SU-DHL-6 (cell line): Measurements from ENCODE around the gene KIF3B.

Experiments
- EZH2phosphoT487 ChIP-seq: fragments of 200-600 bp; sonication (generic), shearing (Covaris generic); conservative IDR thresholded peaks from 2 replicates; pipeline ENCODE4 v1.6.1; 2018; ENCODE audit warnings: mild to moderate bottlenecking, antibody characterized with exemption, low read length, moderate library complexity, mixed read lengths
- TF ChIP-seq, protein P1 (sequence below): fragments of 200-600 bp; sonication (generic); IDR thresholded peaks from one replicate; pipeline ENCODE4 v1.5.1; 2017; ENCODE audit warnings: antibody characterized with exemption, mild to moderate bottlenecking, low read length, moderate library complexity; ENCODE audit not compliant: insufficient read depth, poor library complexity, severe bottlenecking

DNA sequence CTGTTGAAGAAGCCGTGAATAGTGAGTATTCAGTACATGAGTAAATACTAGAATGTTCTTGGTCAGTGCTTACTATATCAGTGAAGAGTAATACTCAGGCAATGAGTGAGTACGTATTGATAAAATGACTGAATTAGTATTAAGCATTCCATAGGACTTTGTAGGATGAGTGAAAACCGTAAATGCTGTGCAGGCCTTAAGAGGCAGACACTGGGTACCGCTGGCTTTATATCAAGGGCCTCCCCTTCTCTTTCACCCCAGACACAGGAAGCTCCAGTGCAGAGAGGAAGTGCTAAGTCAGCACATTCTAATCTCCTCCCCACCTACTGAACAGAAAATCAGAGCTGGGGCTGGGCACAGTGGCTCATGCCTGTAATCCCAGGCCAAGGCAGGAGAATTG is 45.6 kb upstream of the KIF3B start:
- TF ChIP-seq, protein P1, sequence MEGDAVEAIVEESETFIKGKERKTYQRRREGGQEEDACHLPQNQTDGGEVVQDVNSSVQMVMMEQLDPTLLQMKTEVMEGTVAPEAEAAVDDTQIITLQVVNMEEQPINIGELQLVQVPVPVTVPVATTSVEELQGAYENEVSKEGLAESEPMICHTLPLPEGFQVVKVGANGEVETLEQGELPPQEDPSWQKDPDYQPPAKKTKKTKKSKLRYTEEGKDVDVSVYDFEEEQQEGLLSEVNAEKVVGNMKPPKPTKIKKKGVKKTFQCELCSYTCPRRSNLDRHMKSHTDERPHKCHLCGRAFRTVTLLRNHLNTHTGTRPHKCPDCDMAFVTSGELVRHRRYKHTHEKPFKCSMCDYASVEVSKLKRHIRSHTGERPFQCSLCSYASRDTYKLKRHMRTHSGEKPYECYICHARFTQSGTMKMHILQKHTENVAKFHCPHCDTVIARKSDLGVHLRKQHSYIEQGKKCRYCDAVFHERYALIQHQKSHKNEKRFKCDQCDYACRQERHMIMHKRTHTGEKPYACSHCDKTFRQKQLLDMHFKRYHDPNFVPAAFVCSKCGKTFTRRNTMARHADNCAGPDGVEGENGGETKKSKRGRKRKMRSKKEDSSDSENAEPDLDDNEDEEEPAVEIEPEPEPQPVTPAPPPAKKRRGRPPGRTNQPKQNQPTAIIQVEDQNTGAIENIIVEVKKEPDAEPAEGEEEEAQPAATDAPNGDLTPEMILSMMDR: no peak
- TF ChIP-seq EZH2phosphoT487: no peak
